Measurements from ENCODE around the gene DEPDC1. TPM values are rescaled to one million over a fixed set of nuclear protein-coding genes. Genes with fewer than 3 reads are reported as not detected.

The DEPDC1 gene

DNA sequence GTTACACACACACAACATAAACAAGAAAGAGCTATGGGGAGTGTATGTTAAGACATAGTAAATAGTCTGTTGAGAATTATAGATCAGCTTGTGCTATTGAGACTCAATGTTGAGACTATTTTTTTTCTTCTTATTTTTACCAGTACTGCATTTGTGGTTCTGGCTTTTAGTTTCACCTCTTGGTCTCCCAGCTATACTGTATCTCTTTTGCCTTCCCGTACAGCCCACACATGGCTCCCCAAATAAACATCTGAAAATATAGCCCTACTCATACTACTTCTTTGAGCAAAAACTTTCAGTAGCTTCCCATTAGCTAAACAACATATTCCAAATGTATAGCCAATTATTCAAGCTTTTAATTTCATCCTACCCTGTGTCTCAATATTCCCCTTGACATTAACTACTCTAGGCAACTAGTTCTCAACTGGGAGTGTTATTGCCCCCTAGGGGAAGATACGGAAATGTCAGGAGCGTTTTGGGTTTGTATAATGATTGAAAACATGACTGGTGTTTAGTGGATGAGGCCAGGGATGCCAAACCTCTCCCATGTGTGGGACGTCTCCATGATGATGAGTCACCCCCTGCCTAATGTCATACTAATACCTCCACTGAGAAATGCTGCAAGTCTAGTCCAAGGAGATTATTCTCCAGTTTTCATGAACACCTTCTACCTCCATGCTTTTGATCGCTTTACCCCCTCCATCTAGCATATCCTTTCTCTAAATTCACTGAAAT is 53.9 kb downstream of the DEPDC1 start:
- H3K4me3 ChIP-seq (ENCODE audit: low read length) = no peak overlapping the region
- H3K9me3 ChIP-seq (replicated peaks; ENCODE audit: low read length) = no peaks in the 10 kb centered on the region
- peaks cover 6% of the 10 kb centered on the region for H3K27me3 ChIP-seq (ENCODE audit: control insufficient read depth, insufficient read depth, low read length)
- H3K36me3 ChIP-seq (ENCODE audit: insufficient read depth, low read length) = no peaks in the 10 kb centered on the region
- no peak overlapping the region for H3K9ac ChIP-seq (ENCODE audit: low read depth, low read length)
- H3K4me1 ChIP-seq (ENCODE audit: control insufficient read depth, insufficient read depth, low read length) = no peaks in the 10 kb centered on the region
- H3K4me2 ChIP-seq (ENCODE audit: low read length) = no peak overlapping the region

- no peak overlapping the region for H3K9ac ChIP-seq (ENCODE audit: low read depth, low read length)
- H3K36me3 ChIP-seq (ENCODE audit: insufficient read depth, low read length) = no peaks in the 10 kb centered on the region
- H3K27me3 ChIP-seq (ENCODE audit: control insufficient read depth, insufficient read depth, low read length) = peaks cover 6% of the 10 kb centered on the region
- H3K4me2 ChIP-seq (ENCODE audit: low read length) = no peak overlapping the region
- no peaks in the 10 kb centered on the region for H3K4me1 ChIP-seq (ENCODE audit: control insufficient read depth, insufficient read depth, low read length)
- H3K4me3 ChIP-seq (ENCODE audit: low read length) = no peak overlapping the region
- H3K9me3 ChIP-seq (replicated peaks; ENCODE audit: low read length) = no peaks in the 10 kb centered on the region
Observed at GRCh38 chr1:68442006-68442405, 54.9 kb downstream of the DEPDC1 start.

GRCh38 chr1:68438310-68438709 is 58.6 kb downstream of the DEPDC1 start:
- no peak overlapping the region for H3K4me2 ChIP-seq (ENCODE audit: low read length)
- H3K36me3 ChIP-seq (ENCODE audit: insufficient read depth, low read length) = no peaks in the 10 kb centered on the region
- no peaks in the 10 kb centered on the region for H3K9me3 ChIP-seq (replicated peaks; ENCODE audit: low read length)
- H3K4me1 ChIP-seq (ENCODE audit: control insufficient read depth, insufficient read depth, low read length) = no peaks in the 10 kb centered on the region
- no peak overlapping the region for H3K9ac ChIP-seq (ENCODE audit: low read depth, low read length)
- no peak overlapping the region for H3K4me3 ChIP-seq (ENCODE audit: low read length)
- peaks cover 6% of the 10 kb centered on the region for H3K27me3 ChIP-seq (ENCODE audit: control insufficient read depth, insufficient read depth, low read length)

DNA sequence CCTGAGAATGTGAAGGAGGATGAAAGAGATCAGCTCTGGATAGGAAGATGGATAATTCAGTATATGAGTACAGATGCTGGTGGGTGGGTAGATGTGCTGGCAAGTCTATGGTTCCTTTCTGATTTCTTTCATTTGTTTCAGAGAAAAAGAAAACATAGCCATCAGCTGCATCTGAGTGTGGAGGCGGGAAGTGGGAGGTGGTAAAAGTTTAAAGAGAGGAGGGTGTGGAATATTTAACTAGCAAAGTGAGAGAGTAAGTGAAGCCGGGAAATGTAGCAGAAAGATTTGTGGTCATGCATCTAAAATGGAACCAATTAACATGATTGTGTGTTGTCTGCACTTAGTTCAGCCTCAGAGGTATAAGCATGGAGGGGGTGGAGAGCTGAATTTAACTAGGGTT is 63.5 kb downstream of the DEPDC1 start:
- peaks cover 2% of the 10 kb centered on the region for H3K27me3 ChIP-seq (ENCODE audit: control insufficient read depth, insufficient read depth, low read length)
- no peak overlapping the region for H3K4me2 ChIP-seq (ENCODE audit: low read length)
- no peaks in the 10 kb centered on the region for H3K9me3 ChIP-seq (replicated peaks; ENCODE audit: low read length)
- H3K36me3 ChIP-seq (ENCODE audit: insufficient read depth, low read length) = no peaks in the 10 kb centered on the region
- H3K4me3 ChIP-seq (ENCODE audit: low read length) = no peak overlapping the region
- H3K4me1 ChIP-seq (ENCODE audit: control insufficient read depth, insufficient read depth, low read length) = no peaks in the 10 kb centered on the region
- H3K9ac ChIP-seq (ENCODE audit: low read depth, low read length) = no peak overlapping the region

- Histone ChIP-seq H3K27me3 (ENCODE audit: control insufficient read depth, insufficient read depth, low read length) (no peaks in the 10 kb centered on the region), H3K9me3 (replicated peaks; ENCODE audit: low read length) (no peaks in the 10 kb centered on the region), H3K9ac (ENCODE audit: low read depth, low read length) (no peak overlapping the region), H3K36me3 (ENCODE audit: insufficient read depth, low read length) (no peaks in the 10 kb centered on the region), H3K4me2 (ENCODE audit: low read length) (no peak overlapping the region), H3K4me1 (ENCODE audit: control insufficient read depth, insufficient read depth, low read length) (no peaks in the 10 kb centered on the region), H3K4me3 (ENCODE audit: low read length) (no peak overlapping the region)
Observed at GRCh38 chr1:68431076-68431475, 65.8 kb downstream of the DEPDC1 start.

GRCh38 chr1:68429233-68429808 is 67.6 kb downstream of the DEPDC1 start:
- H3K4me3 ChIP-seq (ENCODE audit: low read length) = no peak overlapping the region
- H3K4me2 ChIP-seq (ENCODE audit: low read length) = no peak overlapping the region

DNA sequence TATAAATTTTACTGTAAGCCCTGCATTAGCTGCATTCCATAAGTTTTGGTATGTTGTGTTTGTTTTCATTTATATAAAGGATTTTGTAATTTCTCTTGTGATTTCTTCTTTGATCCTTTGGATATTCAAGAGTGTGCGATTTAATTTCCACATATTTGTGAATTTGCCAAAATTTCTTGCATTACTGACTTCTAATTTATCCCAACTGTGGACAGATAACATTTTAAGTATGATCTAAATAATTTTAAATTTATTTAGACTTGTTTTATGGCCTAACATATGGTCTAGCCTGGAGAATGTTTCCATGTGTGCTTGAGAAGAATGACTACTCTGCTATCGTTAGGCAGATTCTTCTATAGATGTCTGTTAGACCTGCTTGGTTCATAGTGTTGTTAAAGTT is 70.3 kb downstream of the DEPDC1 start:
- Histone ChIP-seq H3K9ac (ENCODE audit: low read depth, low read length) (no peak overlapping the region), H3K27me3 (ENCODE audit: control insufficient read depth, insufficient read depth, low read length) (no peaks in the 10 kb centered on the region), H3K4me3 (ENCODE audit: low read length) (no peak overlapping the region), H3K4me1 (ENCODE audit: control insufficient read depth, insufficient read depth, low read length) (no peaks in the 10 kb centered on the region), H3K36me3 (ENCODE audit: insufficient read depth, low read length) (no peaks in the 10 kb centered on the region), H3K9me3 (replicated peaks; ENCODE audit: low read length) (no peaks in the 10 kb centered on the region), H3K4me2 (ENCODE audit: low read length) (no peak overlapping the region)

More at GRCh38 chr1:68429233-68429808, 67.6 kb downstream of the DEPDC1 start:
- Histone ChIP-seq H3K9me3 (replicated peaks; ENCODE audit: low read length) (no peaks in the 10 kb centered on the region), H3K9ac (ENCODE audit: low read depth, low read length) (no peak overlapping the region), H3K36me3 (ENCODE audit: insufficient read depth, low read length) (no peaks in the 10 kb centered on the region), H3K4me1 (ENCODE audit: control insufficient read depth, insufficient read depth, low read length) (no peaks in the 10 kb centered on the region), H3K27me3 (ENCODE audit: control insufficient read depth, insufficient read depth, low read length) (no peaks in the 10 kb centered on the region)

Small RNA genes within 50 kb of the gene (small RNA-seq; reads per million reads assigned to genes)
- not detected for gene TXNP2
